Measurements from ENCODE around the gene MCRIP1. TPM values are rescaled to one million over a fixed set of nuclear protein-coding genes. Genes with fewer than 3 reads are reported as not detected.

Gene MCRIP1
- total RNA-seq, 1 experiment from 2014 or later = 38.5 TPM

GRCh38 chr17:81794074-81794476 lies 39.0 kb downstream of the MCRIP1 start:
- Mint-ChIP-seq H3K9me3 (ENCODE audit: low read depth, unreplicated experiment) (no peaks in the 10 kb centered on the region), H3K27me3 (ENCODE audit: unreplicated experiment) (peaks cover 3% of the 10 kb centered on the region), H3K4me1 (ENCODE audit: low read depth, unreplicated experiment) (no peaks in the 10 kb centered on the region), H3K36me3 (ENCODE audit: insufficient read depth, unreplicated experiment) (no peaks in the 10 kb centered on the region), H3K4me3 (ENCODE audit: low read depth, unreplicated experiment) (no peak overlapping the region), H3K27ac (ENCODE audit: unreplicated experiment) (no peak overlapping the region)
- BruUV-seq (replicated peaks) = no TSS peak
- no peak for DNase-seq
- TF ChIP-seq CTCF (IDR thresholded peaks at IDR 0.05; ENCODE audit: unreplicated experiment) = no peak
- intact Hi-C loops (cut with micrococcal nuclease; ENCODE audit: unreplicated experiment) = no loop called here
- CTCF ChIA-PET = interaction anchor here (0.8 kb wide), 1 partner anchor 59 kb away, joined by 3 read pairs; no protein-coding TSS in a partner anchor

GRCh38 chr17:81792675-81793615 lies 40.1 kb downstream of the MCRIP1 start:
- no peaks in the 10 kb centered on the region for H3K9me3 Mint-ChIP-seq (ENCODE audit: low read depth, unreplicated experiment)
- CTCF ChIA-PET = no interaction called here
- no peak for DNase-seq
- H3K4me1 Mint-ChIP-seq (ENCODE audit: low read depth, unreplicated experiment) = no peaks in the 10 kb centered on the region
- intact Hi-C loops (cut with micrococcal nuclease; ENCODE audit: unreplicated experiment) = no loop called here
- H3K4me3 Mint-ChIP-seq (ENCODE audit: low read depth, unreplicated experiment) = no peak overlapping the region
- H3K27ac Mint-ChIP-seq (ENCODE audit: unreplicated experiment) = no peak overlapping the region
- no TSS peak for BruUV-seq (replicated peaks)
- H3K36me3 Mint-ChIP-seq (ENCODE audit: insufficient read depth, unreplicated experiment) = no peaks in the 10 kb centered on the region
- no peak for TF ChIP-seq CTCF (IDR thresholded peaks at IDR 0.05; ENCODE audit: unreplicated experiment)
- no peaks in the 10 kb centered on the region for H3K27me3 Mint-ChIP-seq (ENCODE audit: unreplicated experiment)

Other genes starting within 250 kb of the MCRIP1 start
- 146 and 149 TPM in 2 replicates for gene NPLOC4, start 196.2 kb downstream of the MCRIP1 start, total RNA-seq (2022)
- gene TSPAN10, start 196.1 kb downstream of the MCRIP1 start, total RNA-seq (2022) = 2.9 and 4.2 TPM in 2 replicates
- gene PDE6G, start 176.7 kb downstream of the MCRIP1 start, total RNA-seq (2022) = not detected in 2 replicates
- gene OXLD1, start 166.7 kb downstream of the MCRIP1 start, total RNA-seq (2022) = 36.5 and 39.5 TPM in 2 replicates
- 37.5 and 37.8 TPM in 2 replicates for gene CCDC137, start 166.6 kb downstream of the MCRIP1 start, total RNA-seq (2022)
- 35.4 and 40.1 TPM in 2 replicates for gene ARL16, start 149.5 kb downstream of the MCRIP1 start, total RNA-seq (2022)
- 160 and 167 TPM in 2 replicates for gene HGS, start 149.3 kb downstream of the MCRIP1 start, total RNA-seq (2022)
- gene MRPL12, start 129.9 kb downstream of the MCRIP1 start, total RNA-seq (2022) = 94.7 and 101 TPM in 2 replicates
- 66.5 and 72.3 TPM in 2 replicates for gene SLC25A10, start 121.0 kb downstream of the MCRIP1 start, total RNA-seq (2022)
- gene GCGR, start 29.1 kb downstream of the MCRIP1 start, total RNA-seq (2022) = 0.78 TPM in 1 of 2 replicates, not detected in the other
- not detected in 2 replicates for gene PPP1R27, start 1.8 kb upstream of the MCRIP1 start, total RNA-seq (2022)
- 750 and 777 TPM in 2 replicates for gene P4HB, start 27.2 kb upstream of the MCRIP1 start, total RNA-seq (2022)
- 273 and 288 TPM in 2 replicates for gene ARHGDIA, start 38.0 kb upstream of the MCRIP1 start, total RNA-seq (2022)
- 118 and 122 TPM in 2 replicates for gene ALYREF, start 58.3 kb upstream of the MCRIP1 start, total RNA-seq (2022)
- 110 and 113 TPM in 2 replicates for gene ANAPC11, start 58.4 kb upstream of the MCRIP1 start, total RNA-seq (2022)
- gene NPB, start 68.9 kb upstream of the MCRIP1 start, total RNA-seq (2022) = 0.27 and 0.47 TPM in 2 replicates
- gene PCYT2, start 78.1 kb upstream of the MCRIP1 start, total RNA-seq (2022) = 58.4 and 60.9 TPM in 2 replicates
- 50.3 and 56.0 TPM in 2 replicates for gene SIRT7, start 84.9 kb upstream of the MCRIP1 start, total RNA-seq (2022)
- gene MAFG, start 94.4 kb upstream of the MCRIP1 start, total RNA-seq (2022) = 36.1 and 37.9 TPM in 2 replicates
- gene PYCR1, start 104.0 kb upstream of the MCRIP1 start, total RNA-seq (2022) = 102 and 105 TPM in 2 replicates
- gene MYADML2, start 113.9 kb upstream of the MCRIP1 start, total RNA-seq (2022) = not detected in 2 replicates
- not detected in 2 replicates for gene NOTUM, start 127.9 kb upstream of the MCRIP1 start, total RNA-seq (2022)
- gene ASPSCR1, start 144.3 kb upstream of the MCRIP1 start, total RNA-seq (2022) = 37.7 and 43.5 TPM in 2 replicates
- 84.4 and 86.9 TPM in 2 replicates for gene CENPX, start 189.6 kb upstream of the MCRIP1 start, total RNA-seq (2022)
- 31.2 and 32.6 TPM in 2 replicates for gene LRRC45, start 190.0 kb upstream of the MCRIP1 start, total RNA-seq (2022)
- gene RAC3, start 198.4 kb upstream of the MCRIP1 start, total RNA-seq (2022) = 8.0 and 9.3 TPM in 2 replicates
- gene DCXR, start 204.4 kb upstream of the MCRIP1 start, total RNA-seq (2022) = 87.8 and 95.3 TPM in 2 replicates
- 26.4 and 33.5 TPM in 2 replicates for gene RFNG, start 218.5 kb upstream of the MCRIP1 start, total RNA-seq (2022)
- gene GPS1, start 218.6 kb upstream of the MCRIP1 start, total RNA-seq (2022) = 114 and 115 TPM in 2 replicates
- 132 and 146 TPM in 2 replicates for gene DUS1L, start 232.5 kb upstream of the MCRIP1 start, total RNA-seq (2022)